Stimulated activated CD8-positive, alpha-beta memory T cell treated with anti-CD3 and anti-CD28 coated beads, Interleukin-7, amount 100 ng/mL, for 4 hours (primary cell): Measurements from ENCODE around the gene FANCL.
"Not testable (repeated sequence)": the region's sequence is repeated elsewhere in the genome, so short reads cannot be mapped to it uniquely, and the experiment has no call there.

Source experiments
- DNase-seq, 2 donors: peaks; one replicate each; pipeline ENCODE4 v3.0.0-alpha.2; 2020; ENCODE audit warnings: low read depth in 2 of 2

The FANCL gene

DNA sequence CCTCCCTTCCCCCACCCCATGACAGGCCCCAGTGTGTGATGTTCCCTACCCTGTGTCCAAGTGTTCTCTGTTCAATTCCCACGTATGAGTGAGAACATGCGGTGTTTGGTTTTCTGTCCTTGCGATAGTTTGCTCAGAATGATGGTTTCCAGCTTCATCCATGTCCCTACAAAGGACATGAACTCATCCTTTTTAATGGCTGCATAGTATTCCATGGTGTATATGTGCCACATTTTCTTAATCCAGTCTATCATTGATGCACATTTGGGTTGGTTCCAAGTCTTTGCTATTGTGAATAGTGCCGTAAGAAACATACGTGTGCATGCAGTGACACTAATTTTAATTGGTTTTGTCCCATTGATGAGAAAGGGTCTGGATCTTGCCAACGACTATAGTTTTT is 95.4 kb downstream of the FANCL start:
- not testable (repeated sequence) for DNase-seq

DNA sequence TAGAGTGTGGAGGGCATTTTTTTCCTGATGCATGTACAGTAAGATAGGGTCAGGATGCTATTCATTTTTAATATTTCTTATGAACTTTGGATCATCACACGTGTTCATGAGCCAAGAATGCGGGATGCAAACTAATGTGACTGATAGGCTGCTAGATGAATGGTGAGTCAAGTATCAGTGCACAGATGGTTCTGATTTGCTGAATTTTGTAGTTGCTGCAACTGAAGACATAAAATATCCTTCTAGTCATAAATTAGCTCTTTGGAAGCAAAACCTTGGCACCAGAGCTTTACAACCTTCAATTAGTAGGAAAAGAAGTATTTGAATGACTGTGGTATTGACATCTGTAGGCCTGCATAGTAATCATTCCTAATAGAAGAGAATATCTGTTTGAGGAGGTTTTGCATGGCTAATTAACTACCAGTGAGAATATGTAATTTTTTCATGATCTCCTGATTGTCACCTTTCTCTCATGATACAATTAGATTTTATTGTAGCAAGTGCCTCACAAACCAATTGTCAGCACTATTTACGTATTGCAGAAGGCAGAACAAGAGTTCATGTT is 100.5 kb downstream of the FANCL start:
- no peak for DNase-seq

DNA sequence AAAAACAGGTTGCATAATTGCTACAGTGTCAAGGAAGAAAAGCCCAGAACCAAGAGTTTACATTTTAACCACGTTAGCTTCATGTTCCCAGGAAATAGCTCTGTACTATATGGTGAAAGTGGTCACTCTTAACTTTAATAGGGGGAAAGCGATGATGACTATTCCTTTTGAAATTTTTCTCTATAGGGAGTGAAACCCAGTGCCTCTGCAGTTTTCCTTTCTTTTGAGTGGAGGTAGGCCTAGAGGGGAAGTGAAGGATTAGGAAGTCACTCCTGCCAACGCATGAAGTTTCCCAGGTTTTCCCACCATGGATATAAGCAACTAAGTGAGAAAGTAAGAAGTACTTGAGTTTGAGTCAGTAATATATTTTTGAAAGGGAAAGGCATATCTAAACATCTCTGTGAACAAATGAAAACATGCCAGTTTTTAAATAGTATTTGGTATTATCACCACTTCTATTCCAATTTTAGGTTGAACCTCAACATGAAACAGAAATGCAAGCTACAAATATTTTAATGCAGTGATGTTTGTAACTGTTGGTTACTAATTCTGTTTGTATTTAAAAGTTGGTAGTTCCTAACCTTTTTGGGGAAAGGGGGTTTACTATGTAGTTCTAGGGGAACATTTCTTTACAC is 102.6 kb downstream of the FANCL start:
- DNase-seq, result no peak

DNA sequence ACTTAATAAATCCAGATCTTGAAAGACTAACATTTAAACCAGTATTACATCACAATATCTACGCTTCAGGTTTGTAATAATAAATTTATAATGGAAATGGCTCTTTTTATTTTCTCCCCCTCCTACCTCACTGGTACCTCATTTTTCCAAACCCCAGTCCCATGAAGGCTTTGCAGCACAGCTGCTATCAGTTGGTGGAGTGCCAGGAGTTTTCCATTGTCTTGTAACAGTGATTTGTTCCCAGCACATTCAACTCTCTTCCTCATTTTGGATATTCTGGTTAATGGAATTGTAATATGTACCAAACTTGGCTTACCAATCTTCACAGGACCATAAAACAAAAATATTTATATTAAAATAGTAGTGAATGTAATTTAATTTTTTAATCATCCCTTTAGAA is 103.3 kb downstream of the FANCL start:
- no peak for DNase-seq

- DNase-seq, result no peak
Measured at GRCh38 chr2:58137221-58137620, 103.9 kb downstream of the FANCL start.

DNA sequence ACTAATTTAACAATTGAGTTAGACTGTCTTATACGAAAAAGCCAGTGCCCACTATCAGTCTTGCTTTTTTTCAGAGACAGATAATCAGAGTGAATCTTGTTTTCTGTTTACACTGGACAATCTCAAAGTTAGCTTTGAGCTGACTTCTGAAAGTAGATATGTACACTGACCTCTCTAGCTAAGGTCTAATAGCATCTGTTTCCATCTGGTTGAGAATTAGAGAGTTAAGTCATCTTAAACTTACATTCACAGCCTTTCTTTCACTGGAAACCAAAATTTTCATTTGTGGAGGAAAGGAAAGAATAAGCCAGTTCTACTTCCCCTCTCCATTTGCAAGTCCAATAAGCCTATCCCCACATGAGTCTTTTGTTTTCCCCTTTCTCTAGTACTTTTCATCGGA is 105.3 kb downstream of the FANCL start:
- no peak for DNase-seq

DNA sequence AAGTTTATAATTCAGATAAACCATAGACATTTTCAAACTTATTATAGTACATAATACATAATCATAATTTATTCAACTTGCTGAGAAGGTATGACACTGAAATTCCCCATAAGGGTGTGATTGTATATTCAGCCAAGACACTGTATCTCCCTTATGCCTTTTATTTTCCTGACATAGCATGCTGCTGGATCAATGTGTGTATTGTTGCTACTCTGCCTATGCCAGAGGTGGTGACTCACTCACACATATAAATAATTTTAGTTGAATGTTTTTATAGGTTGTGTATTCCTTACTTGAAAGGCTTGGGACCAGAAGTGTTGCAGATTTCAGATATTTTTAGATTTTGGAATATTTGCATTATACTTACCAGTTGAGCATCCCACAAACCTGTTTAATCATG is 107.7 kb downstream of the FANCL start:
- DNase-seq, result no peak

- DNase-seq, result no peak
Measured at GRCh38 chr2:58131191-58132011, 109.7 kb downstream of the FANCL start.

DNA sequence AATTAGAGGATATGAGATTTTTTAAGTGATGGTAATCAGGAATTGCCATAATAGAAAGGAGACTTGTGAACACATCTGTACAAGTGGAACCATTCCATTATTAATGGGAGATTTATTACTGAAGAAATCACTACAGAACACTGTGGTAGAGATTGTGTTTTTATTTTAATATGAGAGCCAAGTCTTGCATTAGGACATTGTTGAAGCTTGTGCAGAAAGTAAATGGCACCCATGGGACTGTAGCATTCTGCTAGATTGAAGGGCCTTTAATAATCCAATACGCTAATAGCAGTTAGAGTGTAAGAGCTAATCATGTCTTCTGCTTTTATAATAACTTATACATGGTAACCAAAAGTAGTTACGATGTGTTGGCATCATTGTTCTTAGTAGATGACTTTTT is 110.9 kb downstream of the FANCL start:
- no peak for DNase-seq

GRCh38 chr2:58127111-58127510 is 114.0 kb downstream of the FANCL start:
- DNase-seq, result no peak

DNA sequence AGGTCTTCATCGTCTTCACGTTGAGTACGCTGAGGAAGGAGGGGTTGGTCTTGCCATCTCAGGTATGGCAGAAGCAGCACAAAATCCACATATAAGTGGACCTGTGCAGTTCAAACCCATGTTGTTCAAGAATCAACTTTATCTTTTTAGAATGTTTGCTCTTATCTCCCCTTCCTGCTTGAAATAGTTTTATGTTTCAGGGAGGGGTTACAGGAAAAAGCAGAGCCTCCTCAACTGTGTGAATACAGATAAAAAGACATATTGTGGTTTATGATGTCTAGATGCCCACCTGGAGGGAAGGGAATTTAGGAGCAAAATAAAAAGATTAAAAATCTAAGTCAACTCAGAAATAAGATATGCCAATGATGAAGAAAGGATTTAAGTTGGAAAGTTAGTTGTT is 118.6 kb downstream of the FANCL start:
- DNase-seq, result no peak

GRCh38 chr2:58122040-58122439 is 119.1 kb downstream of the FANCL start:
- no peak for DNase-seq

DNA sequence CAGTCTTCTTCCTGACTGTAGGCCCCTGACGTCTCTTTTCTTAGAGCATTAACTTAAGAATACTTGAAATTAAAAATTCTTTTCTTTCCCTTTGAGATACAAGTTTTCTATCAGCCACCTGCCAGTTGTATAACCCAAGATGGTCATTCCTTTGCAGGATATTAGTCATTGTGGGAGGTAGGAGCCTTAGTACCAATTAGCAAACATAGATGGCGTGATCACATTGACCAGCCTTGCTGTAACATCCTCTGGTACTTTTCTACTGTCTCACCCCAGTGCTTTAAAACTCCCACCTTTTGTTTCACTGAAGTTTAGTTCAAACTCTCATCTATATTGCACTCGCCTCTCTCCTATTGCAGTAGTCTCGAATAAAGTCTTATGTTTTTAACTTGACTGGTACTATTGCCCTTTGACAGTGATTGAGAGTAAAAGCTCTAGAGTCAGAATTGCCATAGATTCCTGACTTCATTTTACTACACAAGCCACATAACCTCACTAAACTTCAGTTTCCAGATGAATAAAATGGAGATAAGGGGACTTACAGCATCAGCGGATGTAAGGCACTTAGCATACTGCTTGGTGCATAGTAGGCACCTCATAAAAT is 120.4 kb downstream of the FANCL start:
- no peak for DNase-seq

GRCh38 chr2:58113563-58113962 is 127.6 kb downstream of the FANCL start:
- DNase-seq, result not testable (repeated sequence)

DNA sequence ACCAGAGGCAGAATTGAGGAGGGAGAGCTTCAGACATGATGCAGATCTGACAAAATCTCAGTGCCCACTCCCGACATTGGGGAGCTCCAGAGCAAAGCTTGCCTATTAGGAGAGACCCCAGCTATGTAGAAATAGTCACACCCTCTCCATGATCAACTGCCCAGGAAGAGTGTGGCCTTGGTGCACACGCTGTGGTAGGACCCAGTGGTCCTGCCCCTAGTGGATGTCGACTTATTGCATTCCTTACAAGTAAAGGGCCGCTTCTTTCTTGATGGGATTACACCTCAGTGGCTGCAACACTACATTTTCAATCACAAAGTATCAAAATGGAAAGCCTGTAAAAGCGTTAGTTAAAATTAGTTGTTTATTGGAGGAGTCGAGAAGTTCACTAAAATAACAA is 130.4 kb downstream of the FANCL start:
- DNase-seq, result no peak

DNA sequence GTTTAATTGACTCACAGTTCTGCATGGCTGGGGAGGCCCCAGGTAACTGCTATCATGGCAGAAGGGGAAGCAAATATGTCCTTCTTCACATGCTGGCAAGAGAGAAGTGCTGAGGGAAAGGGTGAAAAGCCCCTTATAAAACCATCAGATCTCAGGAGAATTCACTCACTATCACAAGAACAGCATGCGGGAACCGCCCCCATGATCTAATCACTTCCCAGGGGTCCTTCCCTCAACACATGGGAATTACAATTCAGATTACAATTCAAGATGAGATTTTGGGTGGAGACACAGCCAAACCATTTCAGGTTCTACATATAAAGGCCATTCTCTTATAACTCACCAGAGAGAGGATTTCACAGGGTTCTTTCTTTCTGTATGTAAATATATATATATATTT is 131.6 kb downstream of the FANCL start:
- DNase-seq, result no peak
